Central memory CD8-positive, alpha-beta T cell (primary cell): ENCODE data around the gene TLK2.
A peak's percentile ranks its signal among the peaks of the same experiment; 100 is the strongest.
"Not testable (repeated sequence)": the region's sequence is repeated elsewhere in the genome, so short reads cannot be mapped to it uniquely, and the experiment has no call there.

Experiments used
- ATAC-seq: fragments of 150-1000 bp; cut with Tn5 transposase; replicated peaks from 2 replicates; pipeline ENCODE4 v1.10.0; 2022; ENCODE audit warnings: mild to moderate bottlenecking, moderate FRiP score, moderate number of reproducible peaks; ENCODE audit not compliant: poor library complexity, severe bottlenecking; ENCODE audit errors: extremely low read depth
- DNase-seq, 2 donors: peaks; one replicate each; pipeline ENCODE4 v3.0.0; 2021; ENCODE audit warnings: low spot score in 2 of 2
- H3K27ac Mint-ChIP-seq: one replicate; pipeline ENCODE4 v1.8.0; 2022; ENCODE audit warnings: low read depth, mild to moderate bottlenecking, moderate library complexity, mixed read lengths
- H3K27me3 Mint-ChIP-seq: one replicate; pipeline ENCODE4 v1.8.0; 2022; ENCODE audit warnings: mixed read lengths
- H3K36me3 Mint-ChIP-seq: one replicate; pipeline ENCODE4 v1.8.0; 2022; ENCODE audit warnings: mild to moderate bottlenecking, moderate library complexity, mixed read lengths; ENCODE audit not compliant: insufficient read depth
- H3K4me1 Mint-ChIP-seq: one replicate; pipeline ENCODE4 v1.8.0; 2022; ENCODE audit warnings: mixed read lengths
- H3K4me3 Mint-ChIP-seq: one replicate; pipeline ENCODE4 v1.8.0; 2022; ENCODE audit warnings: mild to moderate bottlenecking, moderate library complexity, mixed read lengths
- H3K9me3 Mint-ChIP-seq: one replicate; pipeline ENCODE4 v1.8.0; 2022; ENCODE audit warnings: mixed read lengths

Gene TLK2

GRCh38 chr17:62573480-62574117 is 95.0 kb downstream of the TLK2 start:
- Mint-ChIP-seq H3K36me3 (peaks cover 51% of the 10 kb centered on the region), H3K4me3 (no peak overlapping the region), H3K9me3 (no peaks in the 10 kb centered on the region), H3K27ac (no peak overlapping the region), H3K4me1 (no peaks in the 10 kb centered on the region), H3K27me3 (no peaks in the 10 kb centered on the region)
- DNase-seq (no peak), ATAC-seq (no peak)

DNA sequence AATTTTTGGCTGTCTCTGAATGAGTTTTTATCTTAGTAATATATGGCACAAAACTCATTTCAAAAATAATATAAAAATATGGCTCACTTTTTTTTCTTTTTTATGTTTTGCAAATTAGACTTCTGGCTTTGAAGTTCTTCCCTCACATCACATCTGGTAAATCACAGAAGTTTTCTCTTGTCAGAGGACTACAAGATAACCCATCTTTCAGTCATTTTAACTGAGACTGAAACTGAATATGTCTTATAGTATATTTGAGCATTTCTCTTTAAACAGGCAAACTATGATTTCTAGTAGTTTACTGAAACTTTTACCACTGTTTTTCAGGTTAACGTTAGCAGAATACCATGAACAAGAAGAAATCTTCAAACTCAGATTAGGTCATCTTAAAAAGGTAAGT is 97.8 kb downstream of the TLK2 start:
- no peaks in the 10 kb centered on the region for H3K27me3 Mint-ChIP-seq
- no peak for DNase-seq
- peaks cover 47% of the 10 kb centered on the region for H3K36me3 Mint-ChIP-seq
- H3K27ac Mint-ChIP-seq, result peak overlapping the region; percentile 5
- no peaks in the 10 kb centered on the region for H3K4me1 Mint-ChIP-seq
- no peak for ATAC-seq
- no peak overlapping the region for H3K4me3 Mint-ChIP-seq
- no peaks in the 10 kb centered on the region for H3K9me3 Mint-ChIP-seq

- peaks cover 45% of the 10 kb centered on the region for H3K36me3 Mint-ChIP-seq
- ATAC-seq (no peak), DNase-seq (no peak)
- no peak overlapping the region for H3K4me3 Mint-ChIP-seq
- H3K27ac Mint-ChIP-seq, result peak overlapping the region; percentile 12
- no peaks in the 10 kb centered on the region for H3K4me1 Mint-ChIP-seq
- H3K27me3 Mint-ChIP-seq, result no peaks in the 10 kb centered on the region
- H3K9me3 Mint-ChIP-seq, result no peaks in the 10 kb centered on the region
Observed at GRCh38 chr17:62578757-62579487, 100.3 kb downstream of the TLK2 start.

DNA sequence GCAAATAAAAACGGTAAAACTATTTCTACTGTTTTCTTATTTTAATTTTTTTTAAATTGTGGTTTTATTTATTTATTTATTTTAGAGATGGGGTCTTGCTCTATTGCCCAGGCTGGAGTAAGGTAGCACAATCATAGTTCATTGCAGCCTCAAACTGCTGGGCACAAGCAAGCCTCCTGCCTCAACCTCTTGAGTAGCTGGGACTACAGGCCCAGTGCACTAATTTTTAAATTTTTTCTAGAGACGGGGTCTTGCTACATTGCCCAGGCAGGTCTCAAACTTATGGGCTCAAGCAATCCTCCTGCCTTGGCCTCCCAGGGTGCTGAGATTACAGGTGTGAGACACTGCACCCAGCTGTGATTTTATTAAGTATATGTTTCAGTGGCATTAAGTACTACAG is 102.3 kb downstream of the TLK2 start:
- Mint-ChIP-seq H3K27ac (no peak overlapping the region), H3K4me3 (no peak overlapping the region), H3K4me1 (no peaks in the 10 kb centered on the region), H3K36me3 (peaks cover 32% of the 10 kb centered on the region), H3K9me3 (no peaks in the 10 kb centered on the region), H3K27me3 (no peaks in the 10 kb centered on the region)
- DNase-seq (no peak), ATAC-seq (no peak)

GRCh38 chr17:62581764-62582163 is 103.1 kb downstream of the TLK2 start:
- no peaks in the 10 kb centered on the region for H3K4me1 Mint-ChIP-seq
- DNase-seq, result no peak
- H3K27me3 Mint-ChIP-seq, result no peaks in the 10 kb centered on the region
- no peak overlapping the region for H3K27ac Mint-ChIP-seq
- no peaks in the 10 kb centered on the region for H3K9me3 Mint-ChIP-seq
- ATAC-seq, result no peak
- peaks cover 35% of the 10 kb centered on the region for H3K36me3 Mint-ChIP-seq
- no peak overlapping the region for H3K4me3 Mint-ChIP-seq

DNA sequence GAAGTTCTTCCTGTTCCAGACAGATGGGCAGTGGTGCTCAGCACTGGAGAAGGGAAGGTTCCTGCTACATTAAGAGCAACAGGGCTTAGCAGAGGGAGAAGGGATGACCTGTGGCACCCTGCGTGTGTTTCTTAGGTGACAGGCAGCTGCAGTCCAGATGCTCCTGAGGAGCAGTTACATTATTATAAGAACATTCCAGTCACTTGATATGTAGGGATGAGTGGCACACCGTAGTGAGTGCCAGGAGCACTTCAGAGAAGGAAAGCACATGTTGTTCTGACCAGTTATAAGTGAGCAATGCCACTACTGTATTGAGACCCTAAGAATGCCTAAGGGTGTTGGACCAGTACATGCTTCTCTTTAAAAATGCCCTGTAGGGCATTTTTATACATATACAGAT is 108.9 kb downstream of the TLK2 start:
- Mint-ChIP-seq H3K4me1 (no peaks in the 10 kb centered on the region), H3K9me3 (no peaks in the 10 kb centered on the region), H3K4me3 (peak overlapping the region; percentile 20), H3K36me3 (peaks cover 48% of the 10 kb centered on the region), H3K27ac (no peak overlapping the region), H3K27me3 (no peaks in the 10 kb centered on the region)
- ATAC-seq (no peak), DNase-seq (no peak)

DNA sequence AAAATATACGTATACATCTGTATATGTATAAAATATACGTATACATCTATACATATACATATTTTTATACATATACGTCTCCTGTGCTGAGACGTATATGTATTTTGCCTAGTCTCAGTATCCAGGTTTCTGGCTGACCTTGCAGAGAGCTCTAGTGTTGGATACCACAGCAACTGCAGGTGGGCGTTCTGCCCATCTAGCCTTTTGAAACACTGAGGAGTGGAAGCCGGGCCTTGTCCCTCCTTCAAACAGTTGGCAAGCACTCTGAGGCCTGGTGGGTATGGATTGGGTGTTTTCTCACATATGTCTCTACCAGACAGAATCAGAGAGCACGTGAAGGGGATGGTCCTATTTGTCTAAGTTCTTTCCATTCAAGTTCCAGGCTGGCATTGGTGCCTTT is 109.5 kb downstream of the TLK2 start:
- H3K27me3 Mint-ChIP-seq, result no peaks in the 10 kb centered on the region
- no peak for DNase-seq
- H3K36me3 Mint-ChIP-seq, result peaks cover 45% of the 10 kb centered on the region
- no peaks in the 10 kb centered on the region for H3K4me1 Mint-ChIP-seq
- ATAC-seq, result no peak
- H3K4me3 Mint-ChIP-seq, result no peak overlapping the region
- H3K27ac Mint-ChIP-seq, result no peak overlapping the region
- no peaks in the 10 kb centered on the region for H3K9me3 Mint-ChIP-seq

GRCh38 chr17:62591333-62591732 is 112.7 kb downstream of the TLK2 start:
- no peaks in the 10 kb centered on the region for H3K4me1 Mint-ChIP-seq
- no peak overlapping the region for H3K4me3 Mint-ChIP-seq
- ATAC-seq (no peak), DNase-seq (no peak)
- H3K27ac Mint-ChIP-seq, result no peak overlapping the region
- H3K9me3 Mint-ChIP-seq, result no peaks in the 10 kb centered on the region
- H3K36me3 Mint-ChIP-seq, result peaks cover 38% of the 10 kb centered on the region
- no peaks in the 10 kb centered on the region for H3K27me3 Mint-ChIP-seq

GRCh38 chr17:62591822-62592221 is 113.2 kb downstream of the TLK2 start:
- H3K27ac Mint-ChIP-seq, H3K9me3 Mint-ChIP-seq: not testable (repeated sequence)
- peaks cover 33% of the 10 kb centered on the region for H3K36me3 Mint-ChIP-seq

DNA sequence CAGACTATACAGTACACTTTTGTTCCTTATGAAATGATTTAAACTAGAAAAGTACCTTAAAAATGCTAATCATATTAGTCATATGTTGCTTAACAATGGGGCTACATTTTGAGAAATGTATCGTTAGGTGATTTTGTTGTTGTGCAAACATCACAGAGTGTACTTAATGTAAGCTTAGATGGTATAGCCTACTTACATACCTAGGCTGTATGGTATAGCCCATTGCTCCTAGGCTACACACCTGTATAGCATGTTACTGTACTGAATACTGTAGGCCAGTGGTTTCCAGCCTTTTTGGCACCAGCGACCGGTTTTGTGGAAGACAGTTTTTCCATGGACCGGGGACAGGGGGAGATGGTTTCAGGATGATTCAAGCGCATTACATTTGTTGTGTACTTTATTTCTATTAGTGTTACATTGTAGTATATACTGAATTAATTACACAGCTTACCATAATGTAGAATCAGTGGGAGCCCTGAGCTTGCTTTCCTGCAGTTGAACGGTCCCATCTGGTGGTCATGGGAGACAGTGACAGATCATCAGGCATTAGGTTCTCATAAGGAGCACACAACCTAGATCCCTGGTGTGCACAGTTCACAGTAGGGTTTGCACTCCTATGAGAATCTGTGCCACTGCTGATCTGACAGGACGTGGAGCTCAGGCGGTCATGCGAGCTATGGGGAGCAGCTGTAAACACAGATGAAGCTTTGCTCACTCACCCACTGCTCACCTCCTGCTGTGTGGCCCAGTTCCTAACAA is 113.9 kb downstream of the TLK2 start:
- no peaks in the 10 kb centered on the region for H3K9me3 Mint-ChIP-seq
- DNase-seq, result no peak
- no peak overlapping the region for H3K4me3 Mint-ChIP-seq
- no peaks in the 10 kb centered on the region for H3K4me1 Mint-ChIP-seq
- H3K36me3 Mint-ChIP-seq, result peaks cover 32% of the 10 kb centered on the region
- no peak for ATAC-seq
- H3K27me3 Mint-ChIP-seq, result no peaks in the 10 kb centered on the region
- no peak overlapping the region for H3K27ac Mint-ChIP-seq

More at GRCh38 chr17:62591822-62592221, 113.2 kb downstream of the TLK2 start:
- DNase-seq, H3K27me3 Mint-ChIP-seq, H3K4me3 Mint-ChIP-seq, ATAC-seq, H3K4me1 Mint-ChIP-seq: not testable (repeated sequence)

DNA sequence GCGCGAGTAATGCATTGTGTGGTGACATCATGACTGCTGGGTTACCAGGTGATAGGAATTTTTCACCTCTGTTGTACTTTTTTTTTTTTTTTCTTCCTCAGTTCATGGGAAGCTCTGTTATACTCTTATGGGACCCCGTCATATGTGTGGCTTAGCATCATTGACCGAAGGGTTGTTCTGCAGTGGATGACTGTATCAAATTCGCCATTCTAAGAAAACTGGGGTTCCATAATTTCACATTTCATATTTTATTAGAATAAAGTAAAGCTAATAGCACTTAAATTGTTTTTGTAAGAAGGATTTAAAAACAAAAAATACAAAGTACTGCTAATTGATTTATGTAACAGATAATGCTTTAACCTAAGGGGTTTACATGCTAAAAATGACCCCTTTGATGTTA is 116.9 kb downstream of the TLK2 start:
- no peak overlapping the region for H3K4me3 Mint-ChIP-seq
- H3K9me3 Mint-ChIP-seq, result no peaks in the 10 kb centered on the region
- no peak for DNase-seq
- H3K4me1 Mint-ChIP-seq, result peaks cover 5% of the 10 kb centered on the region
- H3K27ac Mint-ChIP-seq, result no peak overlapping the region
- ATAC-seq, result no peak
- H3K27me3 Mint-ChIP-seq, result no peaks in the 10 kb centered on the region
- H3K36me3 Mint-ChIP-seq, result peaks cover 28% of the 10 kb centered on the region

DNA sequence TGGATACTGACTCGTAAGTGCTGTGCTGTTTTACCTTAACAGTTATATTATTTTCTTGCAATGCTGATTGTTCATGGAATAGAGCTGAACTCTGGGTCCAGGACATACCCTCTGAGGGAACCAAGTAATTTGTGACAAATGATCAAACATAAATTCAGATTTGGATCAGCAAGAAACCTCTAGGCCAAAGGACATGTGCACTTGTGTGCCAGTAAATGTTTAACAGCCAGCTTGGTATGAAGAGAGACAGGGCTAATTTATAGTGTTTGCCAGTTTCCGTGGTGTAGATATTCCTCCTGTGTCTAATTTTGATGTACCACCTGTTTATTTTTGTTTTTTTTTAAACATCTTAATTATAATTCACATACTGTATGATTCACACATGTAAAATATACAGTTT is 118.0 kb downstream of the TLK2 start:
- Mint-ChIP-seq H3K9me3 (no peaks in the 10 kb centered on the region), H3K4me1 (peaks cover 5% of the 10 kb centered on the region), H3K36me3 (peaks cover 30% of the 10 kb centered on the region), H3K4me3 (no peak overlapping the region), H3K27ac (no peak overlapping the region), H3K27me3 (no peaks in the 10 kb centered on the region)
- DNase-seq, result no peak
- no peak for ATAC-seq

- no peak overlapping the region for H3K4me3 Mint-ChIP-seq
- no peak for ATAC-seq
- no peaks in the 10 kb centered on the region for H3K9me3 Mint-ChIP-seq
- no peak overlapping the region for H3K27ac Mint-ChIP-seq
- no peaks in the 10 kb centered on the region for H3K27me3 Mint-ChIP-seq
- peaks cover 35% of the 10 kb centered on the region for H3K36me3 Mint-ChIP-seq
- peaks cover 5% of the 10 kb centered on the region for H3K4me1 Mint-ChIP-seq
- no peak for DNase-seq
Observed at GRCh38 chr17:62597150-62597549, 118.5 kb downstream of the TLK2 start.
